ENCODE measurements around the gene KDM2A.

KDM2A gene

DNA sequence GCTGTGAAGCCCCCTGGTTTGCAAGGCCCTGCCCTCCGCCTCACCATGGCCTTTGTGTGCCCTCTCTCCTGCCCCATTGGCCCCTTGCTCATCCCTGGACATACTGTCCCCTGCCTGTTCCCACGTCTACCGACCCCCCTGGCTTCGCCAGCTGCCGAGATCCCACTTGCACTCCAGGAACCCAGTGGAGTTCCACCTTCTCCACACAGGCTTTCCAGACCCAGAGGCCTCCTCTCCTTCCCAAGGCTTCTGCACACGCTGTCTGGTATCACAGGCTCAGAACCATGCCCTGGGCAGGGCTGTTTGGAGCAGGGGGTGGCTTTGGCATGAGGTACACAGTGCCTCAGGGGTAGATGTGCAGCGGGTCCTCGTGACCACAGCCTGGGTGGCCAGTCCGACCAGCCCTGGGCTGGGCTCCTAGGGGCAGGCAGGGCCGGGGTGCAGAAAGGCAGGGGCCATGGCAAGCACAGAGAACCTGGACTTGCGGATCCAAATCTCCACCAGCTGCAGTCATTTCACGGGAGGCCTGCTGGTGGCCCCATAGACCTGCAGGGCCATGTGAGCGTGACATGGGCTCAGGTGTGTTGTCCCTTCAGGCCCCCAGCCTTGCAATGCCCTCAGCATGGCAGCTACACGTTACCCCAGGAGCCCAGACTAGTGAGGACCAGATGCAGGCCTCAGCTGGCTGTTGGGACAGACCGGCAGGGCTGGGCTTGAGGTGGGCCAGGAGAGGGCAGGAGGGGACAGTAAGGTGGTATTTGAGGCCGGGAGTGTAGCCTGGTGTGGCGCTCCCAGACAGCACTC, 156.7 kb downstream of the KDM2A start:
- DNase-seq, result peak; percentile 58

DNA sequence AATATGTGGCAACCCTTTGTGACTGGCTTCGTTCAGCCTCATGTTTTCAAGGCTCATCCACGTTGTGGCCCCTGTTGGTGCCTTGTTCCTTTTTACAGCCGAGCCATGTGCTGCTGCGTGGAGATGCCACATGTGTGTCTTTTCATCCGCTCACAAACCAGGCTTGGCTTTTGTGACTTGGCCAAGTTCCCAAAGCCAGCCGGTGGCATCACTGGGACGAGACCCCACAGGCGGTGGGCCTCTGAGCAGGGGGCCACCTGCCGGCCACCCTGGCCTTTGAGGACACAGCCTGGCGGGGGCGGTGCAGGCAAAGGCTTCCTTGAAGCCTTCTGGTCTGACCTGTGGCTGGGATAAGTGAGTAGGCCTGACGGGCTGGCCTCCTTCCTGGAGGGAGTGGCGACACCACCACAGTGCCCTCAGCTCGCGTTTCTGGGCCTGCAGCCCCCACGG, 157.7 kb downstream of the KDM2A start:
- peak; percentile 98 for DNase-seq

DNA sequence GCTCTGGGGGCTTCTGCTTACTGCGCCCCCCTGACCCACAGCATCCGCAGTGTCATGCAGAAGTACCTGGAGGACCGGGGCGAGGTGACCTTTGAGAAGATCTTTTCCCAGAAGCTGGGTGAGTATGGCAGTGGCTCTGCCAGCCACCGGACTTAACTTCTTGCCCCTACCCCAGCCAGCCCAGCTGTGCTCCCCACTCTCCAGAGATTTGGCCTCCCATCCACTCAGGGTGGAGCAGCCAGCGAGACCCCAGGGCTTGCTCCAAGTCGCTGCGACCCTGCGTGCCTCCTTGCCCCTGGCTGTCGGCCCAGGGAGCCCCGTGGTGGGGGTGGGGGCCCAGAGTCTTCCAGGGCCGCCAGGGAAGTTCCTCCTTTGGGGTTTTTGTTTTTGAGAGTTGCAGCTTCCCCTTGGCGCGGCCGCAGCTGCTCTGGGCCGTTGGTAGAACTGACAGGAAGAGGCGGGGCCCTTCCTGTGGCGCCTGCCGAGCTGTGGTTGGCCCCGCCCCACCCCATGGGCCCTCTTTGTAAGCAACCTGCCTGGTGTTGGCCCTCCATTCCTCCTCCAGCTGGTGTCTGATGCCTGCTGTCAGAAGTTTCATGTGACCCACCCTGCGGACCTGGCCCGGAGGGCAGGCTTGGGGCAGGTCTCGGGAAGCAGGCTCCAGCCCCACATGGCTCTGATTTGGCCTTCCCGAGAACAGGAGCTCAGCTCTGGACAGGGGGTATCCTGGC, 158.3 kb downstream of the KDM2A start:
- peak; percentile 99 for DNase-seq

DNA sequence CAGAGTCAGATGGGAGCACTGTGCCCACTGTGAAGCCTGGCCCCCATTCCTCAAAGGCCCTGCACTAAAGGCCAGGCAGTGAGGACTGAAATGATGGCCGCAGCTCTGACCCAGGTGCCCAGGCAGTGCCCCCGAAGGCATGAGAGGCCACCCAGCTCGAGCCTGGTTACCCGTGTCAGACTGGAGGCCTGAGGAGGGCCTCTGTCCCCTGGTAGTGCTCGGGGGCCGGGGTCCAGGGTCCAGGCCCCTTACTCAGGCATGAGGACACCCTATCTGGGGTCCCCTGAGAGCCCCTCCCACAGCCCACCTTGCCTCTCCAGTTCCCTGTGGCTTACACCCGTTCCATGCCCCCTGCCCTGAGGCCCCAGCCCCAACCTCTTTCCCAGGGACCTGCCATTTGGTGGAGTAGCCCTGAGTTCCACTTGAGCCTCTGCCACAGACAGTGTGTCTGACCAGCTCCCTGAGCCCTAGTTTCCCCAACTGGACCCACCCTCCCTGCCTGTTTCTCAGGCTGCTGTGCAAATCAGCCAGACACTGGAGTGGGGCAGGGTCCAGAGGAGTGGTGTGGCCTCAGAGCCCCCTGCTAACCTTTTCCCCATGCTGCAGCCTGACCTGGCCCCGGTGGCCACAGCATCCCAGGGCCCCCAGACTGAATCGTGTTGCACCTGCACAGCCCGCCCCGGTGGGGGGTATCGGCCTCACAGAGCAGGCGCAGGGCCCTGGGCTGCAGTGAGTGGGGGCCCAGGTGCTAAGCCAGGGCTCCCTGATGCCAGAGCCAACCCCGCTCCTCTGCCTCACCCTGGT, 159.3 kb downstream of the KDM2A start:
- no peak for DNase-seq

DNA sequence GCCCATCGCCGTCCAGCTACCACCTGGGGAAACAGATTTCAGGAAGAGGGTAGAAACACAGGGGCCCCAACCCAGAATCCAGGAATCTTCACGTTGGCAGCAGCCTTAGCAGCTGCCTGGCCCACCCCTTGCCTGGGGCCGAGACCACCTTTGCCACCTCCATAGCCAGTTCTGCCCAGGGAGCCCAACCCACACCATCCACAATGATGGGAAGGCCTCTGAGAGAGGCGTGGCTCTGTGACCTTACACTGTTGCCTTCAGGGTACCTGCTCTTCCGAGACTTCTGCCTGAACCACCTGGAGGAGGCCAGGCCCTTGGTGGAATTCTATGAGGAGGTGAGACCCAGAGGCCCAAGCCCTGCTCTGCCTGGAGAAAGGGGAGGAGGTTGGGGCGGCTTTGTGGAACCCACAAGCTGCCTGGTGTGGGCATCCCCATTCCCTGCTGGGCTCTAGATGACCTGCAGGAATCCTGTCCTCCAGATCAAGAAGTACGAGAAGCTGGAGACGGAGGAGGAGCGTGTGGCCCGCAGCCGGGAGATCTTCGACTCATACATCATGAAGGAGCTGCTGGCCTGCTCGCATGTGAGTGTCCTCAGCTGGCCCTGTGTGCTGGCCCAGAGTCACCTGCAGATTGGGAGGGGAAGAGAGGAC, 160.0 kb downstream of the KDM2A start:
- DNase-seq, result no peak

DNA sequence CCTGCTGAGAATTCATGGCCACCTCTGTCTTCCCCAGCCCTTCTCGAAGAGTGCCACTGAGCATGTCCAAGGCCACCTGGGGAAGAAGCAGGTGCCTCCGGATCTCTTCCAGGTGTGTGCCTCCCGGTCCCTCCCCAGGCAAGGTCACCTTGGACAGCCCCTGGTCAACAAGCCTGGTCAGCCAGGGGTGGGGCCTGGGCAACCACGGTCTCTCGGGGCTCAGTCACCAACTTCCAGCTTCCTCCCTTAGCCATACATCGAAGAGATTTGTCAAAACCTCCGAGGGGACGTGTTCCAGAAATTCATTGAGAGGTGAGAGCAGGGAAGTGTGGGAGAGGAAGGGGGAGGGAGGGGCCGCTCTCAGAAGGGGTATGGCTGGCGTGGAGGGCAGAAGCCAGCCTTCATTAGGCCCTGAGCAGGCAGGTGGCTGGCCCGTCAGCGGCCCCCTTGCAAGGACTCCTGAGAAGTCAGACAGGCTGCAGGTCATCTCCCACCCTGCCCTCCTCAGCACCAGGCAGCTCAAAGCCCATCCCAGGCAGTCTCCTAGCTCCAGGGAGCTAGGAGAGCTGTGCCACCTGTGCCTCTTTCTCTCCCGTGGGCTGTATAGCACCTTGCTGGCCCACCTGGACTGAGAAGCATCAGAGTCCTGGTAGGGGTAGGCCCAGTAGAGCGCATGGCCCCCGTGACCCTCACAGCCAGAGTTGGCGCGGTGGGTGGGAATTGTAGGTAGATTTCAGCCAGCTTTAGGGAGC, 160.7 kb downstream of the KDM2A start:
- DNase-seq, result no peak

DNA sequence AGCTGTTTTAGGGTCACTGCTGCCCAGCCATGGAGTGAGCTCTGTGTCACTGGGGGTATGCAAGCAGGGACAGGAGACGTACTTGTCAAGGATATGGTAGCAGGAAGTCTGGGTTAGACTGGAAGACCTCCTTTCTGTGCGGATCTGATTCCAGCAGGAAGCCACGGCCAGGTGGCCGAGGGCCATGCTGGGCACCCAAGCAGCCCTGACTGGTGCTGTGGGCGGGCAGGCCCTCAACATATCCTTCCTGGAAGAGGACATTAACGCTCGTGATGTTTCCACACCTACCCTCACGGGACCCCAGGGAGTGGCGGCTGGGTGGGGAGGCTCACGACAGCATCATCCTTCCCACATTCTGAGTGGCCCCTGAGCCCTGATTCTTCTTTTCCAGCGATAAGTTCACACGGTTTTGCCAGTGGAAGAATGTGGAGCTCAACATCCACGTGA, 161.3 kb downstream of the KDM2A start:
- DNase-seq, result no peak

DNA sequence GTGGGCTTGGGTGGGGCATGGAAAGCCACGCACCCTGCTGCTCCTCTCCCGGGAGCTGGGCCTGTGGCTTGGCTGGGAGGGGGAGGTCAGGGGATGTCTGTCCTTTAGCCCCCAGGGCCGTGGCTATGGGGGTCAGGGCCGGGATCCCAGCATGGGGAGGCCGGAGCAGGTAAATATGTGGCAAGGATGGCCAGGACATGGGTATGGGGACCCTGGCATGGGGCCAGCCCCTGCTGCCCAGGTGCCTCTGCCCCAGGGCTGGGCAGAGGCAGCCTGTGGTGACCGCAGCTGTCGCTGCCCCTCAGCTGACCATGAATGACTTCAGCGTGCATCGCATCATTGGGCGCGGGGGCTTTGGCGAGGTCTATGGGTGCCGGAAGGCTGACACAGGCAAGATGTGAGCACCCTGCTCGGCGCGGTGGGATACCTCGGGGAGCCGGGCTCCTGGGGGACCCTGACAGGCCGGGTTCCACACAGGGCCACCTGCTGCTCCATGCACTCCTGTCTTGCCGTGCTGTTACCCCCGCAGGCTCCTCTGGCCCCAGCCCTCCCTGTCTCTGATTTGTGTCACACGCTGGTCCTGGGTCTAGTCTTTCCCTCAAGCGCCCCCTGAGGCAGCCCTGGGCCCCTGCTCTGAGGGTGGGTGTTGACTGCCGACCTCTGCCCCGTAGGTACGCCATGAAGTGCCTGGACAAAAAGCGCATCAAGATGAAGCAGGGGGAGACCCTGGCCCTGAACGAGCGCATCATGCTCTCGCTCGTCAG, 161.9 kb downstream of the KDM2A start:
- DNase-seq, result no peak

DNA sequence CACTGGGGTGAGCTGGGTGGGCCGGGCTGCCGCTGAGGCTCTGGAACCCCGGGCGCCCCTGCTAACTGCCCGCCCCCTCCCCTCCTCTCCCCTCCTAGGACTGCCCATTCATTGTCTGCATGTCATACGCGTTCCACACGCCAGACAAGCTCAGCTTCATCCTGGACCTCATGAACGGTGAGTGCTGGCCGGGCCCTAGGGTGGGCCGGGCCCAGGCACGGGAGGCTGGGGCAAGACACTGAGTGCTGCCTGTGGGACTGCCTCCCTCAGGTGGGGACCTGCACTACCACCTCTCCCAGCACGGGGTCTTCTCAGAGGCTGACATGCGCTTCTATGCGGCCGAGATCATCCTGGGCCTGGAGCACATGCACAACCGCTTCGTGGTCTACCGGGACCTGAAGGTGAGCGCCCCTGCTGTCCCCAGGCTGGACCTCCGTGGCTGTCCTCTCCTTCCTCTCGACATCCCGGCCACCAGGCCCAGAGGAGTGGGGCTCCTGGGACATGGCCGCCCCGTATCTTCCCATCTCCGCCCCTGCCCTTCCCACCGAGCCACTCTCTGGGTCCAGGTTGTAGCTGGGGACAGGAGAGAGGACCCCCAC, 162.6 kb downstream of the KDM2A start:
- DNase-seq, result no peak

DNA sequence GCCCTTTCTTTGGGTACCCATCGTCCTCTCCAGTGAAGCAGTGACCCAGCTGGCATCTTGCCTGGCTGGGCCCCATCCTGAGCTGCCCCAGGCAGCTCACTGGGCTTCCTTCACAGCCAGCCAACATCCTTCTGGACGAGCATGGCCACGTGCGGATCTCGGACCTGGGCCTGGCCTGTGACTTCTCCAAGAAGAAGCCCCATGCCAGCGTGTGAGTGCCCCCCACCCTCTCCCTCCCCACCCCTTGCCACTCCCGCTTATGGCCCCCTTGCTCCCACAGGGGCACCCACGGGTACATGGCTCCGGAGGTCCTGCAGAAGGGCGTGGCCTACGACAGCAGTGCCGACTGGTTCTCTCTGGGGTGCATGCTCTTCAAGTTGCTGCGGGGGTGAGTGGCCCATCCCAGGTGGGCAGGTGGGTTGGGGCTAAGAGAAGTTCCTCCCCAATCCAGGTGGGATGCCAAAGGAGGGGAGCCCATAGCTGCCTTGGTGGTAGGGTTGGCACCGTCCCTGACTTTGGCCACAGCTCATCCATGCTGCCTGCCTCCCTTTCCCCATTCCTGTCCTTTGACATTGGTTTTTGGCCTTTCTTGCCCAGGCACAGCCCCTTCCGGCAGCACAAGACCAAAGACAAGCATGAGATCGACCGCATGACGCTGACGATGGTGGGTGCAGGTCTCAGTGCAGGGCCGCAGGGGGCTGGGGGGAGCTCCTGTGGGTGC, 163.3 kb downstream of the KDM2A start:
- no peak for DNase-seq

DNA sequence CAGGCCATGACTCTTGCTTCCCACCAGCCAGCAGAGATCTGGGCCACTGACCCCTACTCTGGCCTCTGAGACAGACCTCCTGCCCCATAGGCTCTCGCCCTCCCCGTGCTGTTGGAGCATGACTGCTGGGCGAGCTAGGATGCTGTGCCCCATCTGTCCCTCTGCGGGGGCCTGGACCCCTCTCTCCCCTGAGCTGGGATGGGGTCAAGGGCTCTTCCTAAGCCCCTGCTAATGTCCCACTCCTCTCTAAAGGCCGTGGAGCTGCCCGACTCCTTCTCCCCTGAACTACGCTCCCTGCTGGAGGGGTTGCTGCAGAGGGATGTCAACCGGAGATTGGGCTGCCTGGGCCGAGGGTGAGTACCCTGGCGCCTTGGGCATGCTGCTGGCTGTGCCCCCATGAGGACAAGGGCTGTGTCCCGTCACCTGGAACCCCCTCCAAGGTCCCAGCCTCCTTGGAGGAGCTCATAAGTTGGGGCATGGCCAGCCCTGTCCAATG, 163.9 kb downstream of the KDM2A start:
- DNase-seq, result no peak

DNA sequence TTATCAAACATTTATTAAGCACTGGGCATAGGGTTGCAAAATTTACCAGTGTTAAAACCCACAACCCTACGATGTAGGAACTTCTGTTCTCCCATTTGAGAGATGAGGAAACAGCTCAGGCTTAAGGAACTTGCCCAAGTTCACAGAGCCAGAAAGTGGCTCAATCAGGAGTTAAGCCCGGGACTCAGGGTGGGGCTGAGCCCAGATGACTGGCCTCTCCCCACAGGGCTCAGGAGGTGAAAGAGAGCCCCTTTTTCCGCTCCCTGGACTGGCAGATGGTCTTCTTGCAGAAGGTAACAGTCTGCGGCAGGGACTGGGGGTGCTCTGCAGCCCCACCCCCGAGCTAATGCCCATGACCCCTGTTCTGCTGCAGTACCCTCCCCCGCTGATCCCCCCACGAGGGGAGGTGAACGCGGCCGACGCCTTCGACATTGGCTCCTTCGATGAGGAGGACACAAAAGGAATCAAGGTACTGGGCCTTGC, 164.5 kb downstream of the KDM2A start:
- peak; percentile 80 for DNase-seq

DNA sequence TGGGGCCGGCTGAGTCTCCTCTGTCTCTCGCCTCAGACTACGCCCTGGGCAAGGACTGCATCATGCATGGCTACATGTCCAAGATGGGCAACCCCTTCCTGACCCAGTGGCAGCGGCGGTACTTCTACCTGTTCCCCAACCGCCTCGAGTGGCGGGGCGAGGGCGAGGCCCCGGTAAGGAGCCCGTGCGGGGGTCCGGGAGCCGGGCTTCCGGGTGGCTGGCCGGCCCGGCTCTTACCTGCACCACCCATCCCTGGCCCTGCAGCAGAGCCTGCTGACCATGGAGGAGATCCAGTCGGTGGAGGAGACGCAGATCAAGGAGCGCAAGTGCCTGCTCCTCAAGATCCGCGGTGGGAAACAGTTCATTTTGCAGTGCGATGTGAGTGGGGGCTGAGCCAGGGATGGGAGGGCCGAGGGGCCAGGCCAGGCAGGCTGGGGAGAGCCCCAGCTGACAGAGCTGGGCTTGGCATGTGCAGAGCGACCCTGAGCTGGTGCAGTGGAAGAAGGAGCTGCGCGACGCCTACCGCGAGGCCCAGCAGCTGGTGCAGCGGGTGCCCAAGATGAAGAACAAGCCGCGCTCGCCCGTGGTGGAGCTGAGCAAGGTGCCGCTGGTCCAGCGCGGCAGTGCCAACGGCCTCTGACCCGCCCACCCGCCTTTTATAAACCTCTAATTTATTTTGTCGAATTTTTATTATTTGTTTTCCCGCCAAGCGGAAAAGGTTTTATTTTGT, 165.9 kb downstream of the KDM2A start:
- DNase-seq, result peak; percentile 40

DNA sequence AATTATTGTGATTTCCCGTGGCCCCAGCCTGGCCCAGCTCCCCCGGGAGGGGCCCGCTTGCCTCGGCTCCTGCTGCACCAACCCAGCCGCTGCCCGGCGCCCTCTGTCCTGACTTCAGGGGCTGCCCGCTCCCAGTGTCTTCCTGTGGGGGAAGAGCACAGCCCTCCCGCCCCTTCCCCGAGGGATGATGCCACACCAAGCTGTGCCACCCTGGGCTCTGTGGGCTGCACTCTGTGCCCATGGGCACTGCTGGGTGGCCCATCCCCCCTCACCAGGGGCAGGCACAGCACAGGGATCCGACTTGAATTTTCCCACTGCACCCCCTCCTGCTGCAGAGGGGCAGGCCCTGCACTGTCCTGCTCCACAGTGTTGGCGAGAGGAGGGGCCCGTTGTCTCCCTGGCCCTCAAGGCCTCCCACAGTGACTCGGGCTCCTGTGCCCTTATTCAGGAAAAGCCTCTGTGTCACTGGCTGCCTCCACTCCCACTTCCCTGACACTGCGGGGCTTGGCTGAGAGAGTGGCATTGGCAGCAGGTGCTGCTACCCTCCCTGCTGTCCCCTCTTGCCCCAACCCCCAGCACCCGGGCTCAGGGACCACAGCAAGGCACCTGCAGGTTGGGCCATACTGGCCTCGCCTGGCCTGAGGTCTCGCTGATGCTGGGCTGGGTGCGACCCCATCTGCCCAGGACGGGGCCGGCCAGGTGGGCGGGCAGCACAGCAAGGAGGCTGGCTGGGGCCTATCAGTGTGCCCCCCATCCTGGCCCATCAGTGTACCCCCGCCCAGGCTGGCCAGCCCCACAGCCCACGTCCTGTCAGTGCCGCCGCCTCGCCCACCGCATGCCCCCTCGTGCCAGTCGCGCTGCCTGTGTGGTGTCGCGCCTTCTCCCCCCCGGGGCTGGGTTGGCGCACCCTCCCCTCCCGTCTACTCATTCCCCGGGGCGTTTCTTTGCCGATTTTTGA, 166.8 kb downstream of the KDM2A start:
- peak; percentile 51 for DNase-seq

DNA sequence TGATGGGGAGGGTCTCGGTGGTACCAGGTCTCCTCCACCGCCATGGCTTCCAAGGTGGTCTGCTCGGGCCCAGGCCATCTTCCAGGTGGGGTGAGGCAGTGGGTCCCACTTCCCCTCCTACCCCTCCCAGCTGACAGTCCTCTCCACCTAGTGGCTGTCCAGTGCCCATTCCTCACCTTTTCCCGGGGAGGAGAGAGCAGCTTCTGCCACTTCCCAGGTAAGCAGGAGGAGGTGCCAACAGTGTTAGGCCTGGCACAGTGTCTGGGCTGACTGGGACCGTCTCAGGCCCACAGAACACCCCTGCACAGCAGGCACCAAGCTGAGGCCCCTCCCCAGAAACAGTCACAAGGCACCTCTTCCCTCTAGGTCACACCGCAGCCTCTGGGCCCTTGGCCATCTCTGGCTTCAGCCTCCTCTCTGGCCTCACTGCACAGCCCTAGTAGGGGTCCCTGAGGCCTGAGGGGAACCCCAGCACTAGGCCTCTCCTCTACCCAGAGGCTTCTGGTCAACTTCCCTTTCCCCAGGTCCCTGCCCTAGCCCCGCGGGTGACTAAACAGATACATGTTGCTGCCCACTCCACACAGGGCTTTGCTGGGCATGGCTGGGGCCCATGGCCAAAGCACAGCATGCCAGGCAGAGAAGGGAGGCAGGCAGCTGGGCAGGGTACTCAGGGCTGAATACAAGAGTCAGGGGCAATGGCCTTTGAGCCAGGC, 167.7 kb downstream of the KDM2A start:
- DNase-seq, result peak; percentile 65

DNA sequence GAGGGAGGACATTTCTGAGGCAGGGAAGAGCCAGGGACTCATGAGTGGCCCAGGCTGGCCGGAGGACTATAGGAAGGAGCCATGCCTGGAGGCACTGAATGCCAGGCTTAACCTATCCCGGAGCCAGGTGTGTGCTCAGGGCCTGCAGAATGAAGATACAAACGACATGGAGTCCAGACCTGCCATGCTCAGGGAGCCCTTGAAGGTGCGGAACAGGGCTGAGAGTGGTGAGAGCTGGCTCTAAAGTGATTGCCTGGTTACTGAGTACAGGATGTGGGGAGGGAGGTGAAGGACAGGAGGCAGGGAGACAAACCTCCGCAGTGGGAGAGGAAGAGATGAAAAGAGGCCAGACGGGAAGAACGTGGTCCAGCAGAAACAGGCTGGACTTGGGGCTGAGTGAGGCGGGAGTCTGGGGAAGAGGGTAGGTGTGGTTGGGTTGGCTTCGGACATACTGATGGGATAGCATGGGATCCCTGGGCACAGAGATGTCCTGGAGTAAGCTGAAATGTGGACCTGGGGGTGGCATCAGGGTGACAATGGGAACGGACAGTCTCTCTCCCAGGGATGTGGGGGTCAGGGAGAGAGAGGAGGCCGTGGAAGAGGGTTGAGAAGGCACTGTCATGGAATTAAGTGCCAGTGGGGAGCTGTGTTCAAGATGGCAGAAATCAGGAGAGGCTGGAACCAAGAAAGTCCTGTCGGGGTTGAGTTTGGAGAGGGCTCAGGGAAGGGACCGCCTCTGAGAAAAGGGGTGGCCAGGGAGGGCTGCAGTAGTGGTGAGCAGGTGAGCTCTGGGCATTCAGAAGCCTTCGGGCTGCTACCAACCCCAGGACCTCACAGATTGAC, 168.5 kb downstream of the KDM2A start:
- DNase-seq, result peak; percentile 55

DNA sequence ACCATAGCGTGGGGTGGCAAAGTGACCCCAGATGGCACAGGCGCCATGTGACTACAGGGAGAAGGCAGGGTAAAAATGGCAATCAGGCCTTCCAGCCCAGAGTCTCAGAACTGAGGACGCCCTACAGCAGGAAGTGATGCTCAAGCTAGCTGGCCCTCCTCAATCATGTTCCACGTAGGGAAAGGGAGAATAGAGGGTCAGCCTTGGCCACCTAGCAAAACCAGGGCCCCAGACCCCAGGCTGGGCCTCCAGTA, 169.1 kb downstream of the KDM2A start:
- DNase-seq, result no peak

Measured in hematopoietic multipotent progenitor cell treated with erythropoietin and hydrocortisone succinate and interleukin-3 and kit ligand, for 4 days (in vitro differentiated cells).